Fibroblast of peridontal ligament (primary cell): ENCODE measurements around the gene UBL3.

Experiments used
- DNase-seq: peaks from one replicate; pipeline ENCODE4 v3.0.0-alpha.2; 2010; ENCODE audit errors: extremely low read depth

Gene UBL3

DNA sequence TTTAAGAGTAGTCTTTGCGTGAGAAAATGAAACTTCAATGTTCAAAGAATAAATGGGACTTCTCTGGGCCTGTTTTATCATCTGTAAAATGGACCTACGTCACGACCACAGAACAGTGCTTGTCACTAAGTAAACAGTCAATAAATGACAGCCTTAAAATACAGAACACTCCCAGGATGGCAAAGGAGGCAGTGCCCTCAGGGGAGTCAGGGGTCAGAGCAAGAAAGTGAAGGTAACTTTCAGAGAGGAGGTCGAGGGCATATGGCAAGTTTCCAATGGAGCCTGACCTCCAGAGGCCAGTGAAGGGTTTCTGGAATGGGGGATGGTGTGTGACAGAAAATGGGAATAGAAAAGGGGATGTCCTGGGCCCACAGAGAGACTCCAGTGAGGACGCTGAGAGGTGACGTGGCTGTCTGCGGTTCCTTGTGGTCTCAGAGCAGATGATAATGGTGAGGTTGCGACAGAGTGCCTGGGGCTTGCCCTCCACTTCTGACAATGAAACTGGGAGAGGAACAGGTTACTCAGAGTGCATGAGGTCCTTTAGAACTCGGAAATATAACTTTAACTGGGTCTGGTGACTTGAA lies 91.8 kb downstream of the UBL3 start:
- no peak for DNase-seq

DNA sequence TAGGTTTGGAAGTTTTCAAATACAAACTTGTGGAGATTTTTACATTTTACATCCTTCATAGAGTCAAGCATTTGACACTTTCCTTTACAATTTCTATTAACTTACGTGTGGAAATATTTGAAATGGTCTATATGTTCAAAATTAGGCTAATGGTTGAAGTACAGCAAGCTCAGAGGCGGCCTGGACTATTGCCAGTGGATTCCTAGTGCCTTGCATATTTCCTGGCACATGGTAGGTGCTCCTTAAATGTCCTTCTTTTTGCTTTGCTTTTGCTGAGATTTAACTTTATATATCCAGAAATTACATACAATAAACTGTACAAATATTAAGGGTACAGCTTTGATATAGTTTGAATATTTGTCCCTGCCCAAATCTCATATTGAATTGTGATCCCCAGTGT lies 93.9 kb downstream of the UBL3 start:
- DNase-seq: peak; percentile 33

GRCh38 chr13:29754473-29754806 lies 96.0 kb downstream of the UBL3 start:
- peak; percentile 52 for DNase-seq

- peak; percentile 34 for DNase-seq
Observed at GRCh38 chr13:29753618-29754472, 96.6 kb downstream of the UBL3 start.

DNA sequence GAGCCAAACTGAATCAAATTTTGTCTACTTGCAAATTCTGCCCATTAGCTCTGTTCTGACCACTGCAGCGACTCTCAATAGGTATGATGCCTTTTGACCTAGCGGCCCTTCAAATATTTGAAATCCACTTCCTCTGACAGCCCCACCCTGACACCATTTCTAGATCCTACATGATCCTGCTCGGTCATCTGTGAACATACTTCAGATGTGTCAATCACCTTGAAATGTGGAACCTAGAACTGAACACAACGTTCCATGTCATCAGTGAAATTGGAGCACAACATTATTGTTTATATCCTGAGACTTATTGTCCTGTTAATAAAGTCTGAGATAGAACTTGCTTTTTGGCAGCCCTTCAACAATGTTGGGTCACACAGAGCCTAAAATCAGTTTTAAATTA lies 98.2 kb downstream of the UBL3 start:
- DNase-seq: no peak

DNA sequence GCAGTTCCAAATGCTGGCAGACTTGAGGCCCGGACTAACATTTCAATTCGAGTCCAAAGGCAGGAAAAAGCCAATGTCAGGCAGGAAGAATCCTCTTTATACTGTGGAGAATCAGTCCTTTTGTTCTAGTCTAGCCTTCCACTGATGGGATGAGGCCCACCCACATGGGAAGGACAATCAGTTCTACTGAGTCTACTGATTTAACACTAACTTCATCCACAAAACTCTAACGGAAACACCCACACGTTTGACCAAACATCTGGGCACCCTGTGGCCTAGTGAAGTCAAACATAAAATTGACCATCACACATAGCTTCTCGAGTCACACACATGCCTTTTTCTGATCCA lies 100.3 kb downstream of the UBL3 start:
- no peak for DNase-seq

DNA sequence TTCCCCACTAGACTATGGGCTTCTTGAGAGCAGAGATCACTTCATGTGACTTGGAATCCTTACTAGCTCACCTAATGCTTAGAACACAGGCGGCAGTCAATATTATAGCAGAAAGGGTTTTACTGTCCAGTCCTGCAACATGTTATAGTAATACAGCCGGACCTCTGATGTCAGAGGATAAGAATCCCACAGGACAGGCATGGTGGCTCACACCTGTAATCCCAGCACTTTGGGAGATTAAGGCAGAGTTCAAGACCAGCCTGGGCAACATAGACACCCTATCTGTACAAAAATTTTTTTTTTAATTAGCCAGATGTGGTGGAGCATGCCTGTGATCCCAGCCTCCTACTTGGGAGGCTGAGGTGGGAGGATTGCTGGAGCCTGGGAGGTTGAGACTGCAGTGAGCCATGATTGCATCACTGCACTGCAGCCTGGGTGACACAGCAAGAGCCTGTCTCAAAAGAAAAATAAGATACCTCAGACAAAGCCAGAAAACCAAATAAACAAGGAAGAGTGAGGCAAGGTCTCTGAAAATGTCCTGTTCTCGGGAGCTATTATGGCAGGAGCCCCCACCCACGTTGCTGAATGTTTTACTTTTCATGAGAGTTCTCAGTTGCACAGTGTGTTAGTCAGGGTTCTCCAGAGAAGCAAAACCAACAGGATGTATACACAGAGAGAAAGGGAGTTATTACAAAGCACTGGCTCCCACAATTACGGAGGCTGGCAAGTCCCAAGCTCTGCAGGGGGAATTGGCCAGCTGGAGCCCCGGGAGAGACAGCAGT lies 100.8 kb downstream of the UBL3 start:
- DNase-seq: peak; percentile 70

- no peak for DNase-seq
Observed at GRCh38 chr13:29748097-29748496, 102.3 kb downstream of the UBL3 start.

DNA sequence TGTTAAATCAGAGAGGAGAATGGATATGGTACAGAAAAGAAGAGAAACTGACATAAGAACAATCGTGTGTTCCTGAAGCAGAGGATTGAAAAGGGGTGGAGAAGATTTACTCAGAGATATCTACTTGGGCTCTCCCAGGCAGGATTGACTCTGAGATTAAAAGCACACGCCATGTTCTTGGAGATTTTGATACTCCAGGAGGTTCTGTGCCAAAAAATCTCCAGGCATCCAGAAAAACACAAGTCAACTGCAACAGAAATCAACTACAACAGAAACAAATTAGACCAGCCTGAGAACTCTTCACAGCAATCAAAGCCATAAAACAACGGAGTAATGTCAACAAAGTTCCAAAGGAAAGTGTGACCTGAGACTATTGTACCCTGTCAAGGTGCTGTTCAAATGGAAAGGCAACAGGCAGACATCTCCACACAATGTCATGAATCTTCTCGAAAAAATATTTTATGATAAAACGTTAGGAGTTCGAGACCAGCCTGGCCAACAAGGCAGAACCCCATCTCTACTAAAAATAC lies 104.2 kb downstream of the UBL3 start:
- peak; percentile 60 for DNase-seq

DNA sequence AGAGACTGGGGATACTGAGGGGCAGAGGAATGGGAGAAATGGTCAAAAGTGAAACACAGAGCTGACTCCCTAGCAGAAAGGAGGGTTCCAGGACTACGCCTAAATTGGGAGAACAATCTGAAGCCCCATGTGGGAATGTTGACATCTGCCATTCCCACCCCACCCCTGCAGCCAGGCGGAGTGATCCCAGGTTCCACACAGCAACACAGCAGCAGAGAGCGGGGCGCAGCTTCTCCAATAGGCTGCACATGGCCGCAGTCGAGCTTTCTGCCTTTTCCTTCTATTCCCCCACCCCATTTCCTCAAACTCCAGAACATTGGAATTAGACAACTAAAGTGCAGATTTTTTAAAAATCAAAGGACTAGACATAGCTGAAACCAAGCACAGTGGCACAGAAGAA lies 104.7 kb downstream of the UBL3 start:
- no peak for DNase-seq

DNA sequence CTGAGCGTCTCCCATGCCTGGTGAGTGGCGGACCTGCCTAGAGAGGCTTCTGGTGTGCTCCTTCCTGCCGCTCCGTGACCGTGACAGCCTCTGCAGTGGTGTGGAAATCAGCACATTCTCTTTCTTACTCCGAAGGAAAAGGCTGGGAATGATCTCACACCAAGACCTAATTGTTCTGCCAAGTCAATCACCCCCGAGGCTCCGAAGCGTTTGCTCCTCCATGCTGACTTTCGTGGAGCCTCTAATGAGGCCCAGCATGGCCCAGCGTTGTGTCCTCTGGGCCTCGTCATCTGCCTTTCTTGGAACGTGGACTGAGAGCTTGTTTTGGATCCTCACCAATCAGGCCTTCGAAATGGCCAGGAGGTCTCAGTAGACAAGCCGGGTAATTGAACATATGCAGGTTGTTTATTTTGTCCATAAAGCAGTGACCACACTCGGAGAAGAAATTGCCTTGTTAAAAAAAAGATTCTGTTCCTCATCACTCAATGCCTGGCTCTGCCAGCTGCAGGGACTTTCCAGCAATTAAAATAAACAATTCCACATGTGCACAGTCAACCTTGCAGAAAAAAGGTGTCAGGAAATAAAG lies 107.1 kb downstream of the UBL3 start:
- peak; percentile 91 for DNase-seq

DNA sequence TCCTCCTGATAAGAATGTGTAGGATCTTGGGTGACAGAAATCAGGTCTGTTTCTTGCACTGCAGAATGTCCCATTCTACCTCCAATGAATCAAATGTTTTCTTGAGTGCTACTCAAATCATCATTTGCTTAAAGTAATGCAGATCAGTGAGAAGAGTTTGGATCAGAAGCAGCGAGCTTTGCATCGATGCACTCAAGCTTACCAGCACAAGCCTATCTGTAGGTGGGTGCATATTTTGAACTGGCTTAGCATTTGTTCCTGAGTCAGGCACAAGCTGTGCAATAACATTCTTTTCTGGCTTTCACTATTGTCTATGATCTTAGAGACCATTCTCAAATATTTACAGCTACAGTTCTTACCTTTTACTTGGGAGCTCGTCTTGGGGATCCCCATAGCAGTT lies 109.5 kb downstream of the UBL3 start:
- no peak for DNase-seq

- no peak for DNase-seq
Observed at GRCh38 chr13:29737061-29737460, 113.4 kb downstream of the UBL3 start.

- DNase-seq: no peak
Observed at GRCh38 chr13:29733147-29733611, 117.2 kb downstream of the UBL3 start.

GRCh38 chr13:29730253-29730652 lies 120.2 kb downstream of the UBL3 start:
- no peak for DNase-seq

DNA sequence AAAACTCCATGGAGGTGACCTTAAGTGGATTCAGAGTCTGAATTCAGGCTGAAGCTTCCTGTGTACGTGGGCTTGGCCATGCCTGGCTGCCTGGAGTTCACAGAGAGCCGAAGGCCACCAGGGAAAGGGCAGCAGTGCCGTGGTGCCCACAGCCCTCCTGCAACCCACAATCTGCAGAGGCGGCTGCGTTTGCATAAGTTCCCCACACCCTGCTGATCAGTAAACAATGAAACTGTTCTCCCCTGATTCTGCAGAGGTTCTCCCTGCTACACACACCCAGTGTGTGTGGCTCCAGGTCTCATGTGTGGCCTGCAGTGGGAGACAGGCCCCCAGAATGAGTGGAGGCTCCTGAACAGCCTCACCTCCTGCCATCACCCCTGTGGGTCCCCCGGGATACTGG lies 128.0 kb downstream of the UBL3 start:
- no peak for DNase-seq

DNA sequence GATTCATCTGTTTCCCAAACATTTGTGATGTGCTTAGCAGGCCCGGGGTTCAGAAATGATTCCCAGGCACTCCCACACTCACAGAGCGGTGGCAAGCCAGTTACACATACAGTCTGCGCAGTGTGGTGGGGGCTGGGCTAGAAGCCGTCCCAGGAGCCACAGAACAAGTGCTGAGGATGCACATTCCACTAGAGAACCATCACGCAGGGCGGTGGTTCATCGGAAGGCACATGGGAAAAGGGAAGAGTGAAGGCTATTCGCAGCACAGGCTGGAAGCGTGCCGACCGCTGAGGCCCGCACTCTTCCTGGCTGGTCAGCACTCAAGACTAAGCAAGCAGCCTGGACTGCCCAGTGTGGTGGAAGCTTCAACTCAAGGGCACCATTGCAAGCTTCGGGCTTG lies 128.7 kb downstream of the UBL3 start:
- DNase-seq: no peak

GRCh38 chr13:29718694-29719093 lies 131.7 kb downstream of the UBL3 start:
- DNase-seq: no peak

GRCh38 chr13:29716493-29716892 lies 133.9 kb downstream of the UBL3 start:
- no peak for DNase-seq
